ENCODE data around the gene GAS2. TPM values are rescaled to one million over a fixed set of nuclear protein-coding genes. Genes with fewer than 3 reads are reported as not detected.

GAS2 gene
- total RNA-seq, 1 donor from 2014 or later, result 1.4 TPM

- Mint-ChIP-seq H3K9me3 (ENCODE audit: unreplicated experiment) (no peaks in the 10 kb centered on the region), H3K4me3 (ENCODE audit: unreplicated experiment) (no peak overlapping the region), H3K4me1 (ENCODE audit: unreplicated experiment) (no peaks in the 10 kb centered on the region), H3K27ac (ENCODE audit: unreplicated experiment) (no peak overlapping the region), H3K36me3 (ENCODE audit: low read depth, unreplicated experiment) (no peaks in the 10 kb centered on the region), H3K27me3 (ENCODE audit: unreplicated experiment) (peaks cover 1% of the 10 kb centered on the region)
- DNase-seq (ENCODE audit: low spot score), result no peak
- TF ChIP-seq, protein P1, sequence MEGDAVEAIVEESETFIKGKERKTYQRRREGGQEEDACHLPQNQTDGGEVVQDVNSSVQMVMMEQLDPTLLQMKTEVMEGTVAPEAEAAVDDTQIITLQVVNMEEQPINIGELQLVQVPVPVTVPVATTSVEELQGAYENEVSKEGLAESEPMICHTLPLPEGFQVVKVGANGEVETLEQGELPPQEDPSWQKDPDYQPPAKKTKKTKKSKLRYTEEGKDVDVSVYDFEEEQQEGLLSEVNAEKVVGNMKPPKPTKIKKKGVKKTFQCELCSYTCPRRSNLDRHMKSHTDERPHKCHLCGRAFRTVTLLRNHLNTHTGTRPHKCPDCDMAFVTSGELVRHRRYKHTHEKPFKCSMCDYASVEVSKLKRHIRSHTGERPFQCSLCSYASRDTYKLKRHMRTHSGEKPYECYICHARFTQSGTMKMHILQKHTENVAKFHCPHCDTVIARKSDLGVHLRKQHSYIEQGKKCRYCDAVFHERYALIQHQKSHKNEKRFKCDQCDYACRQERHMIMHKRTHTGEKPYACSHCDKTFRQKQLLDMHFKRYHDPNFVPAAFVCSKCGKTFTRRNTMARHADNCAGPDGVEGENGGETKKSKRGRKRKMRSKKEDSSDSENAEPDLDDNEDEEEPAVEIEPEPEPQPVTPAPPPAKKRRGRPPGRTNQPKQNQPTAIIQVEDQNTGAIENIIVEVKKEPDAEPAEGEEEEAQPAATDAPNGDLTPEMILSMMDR (IDR thresholded peaks at IDR 0.05; ENCODE audit: unreplicated experiment), result no peak
These were observed 132.5 kb downstream of the GAS2 start for GRCh38 chr11:22798901-22799300.

- no peak for DNase-seq (ENCODE audit: low spot score)
- H3K27ac Mint-ChIP-seq (ENCODE audit: unreplicated experiment), result no peak overlapping the region
- no peaks in the 10 kb centered on the region for H3K36me3 Mint-ChIP-seq (ENCODE audit: low read depth, unreplicated experiment)
- no peak overlapping the region for H3K4me3 Mint-ChIP-seq (ENCODE audit: unreplicated experiment)
- no peaks in the 10 kb centered on the region for H3K9me3 Mint-ChIP-seq (ENCODE audit: unreplicated experiment)
- peaks cover 1% of the 10 kb centered on the region for H3K27me3 Mint-ChIP-seq (ENCODE audit: unreplicated experiment)
- TF ChIP-seq, protein P1 (IDR thresholded peaks at IDR 0.05; ENCODE audit: unreplicated experiment), result no peak
- H3K4me1 Mint-ChIP-seq (ENCODE audit: unreplicated experiment), result no peaks in the 10 kb centered on the region
These were observed 134.1 kb downstream of the GAS2 start for GRCh38 chr11:22800482-22800881.

DNA sequence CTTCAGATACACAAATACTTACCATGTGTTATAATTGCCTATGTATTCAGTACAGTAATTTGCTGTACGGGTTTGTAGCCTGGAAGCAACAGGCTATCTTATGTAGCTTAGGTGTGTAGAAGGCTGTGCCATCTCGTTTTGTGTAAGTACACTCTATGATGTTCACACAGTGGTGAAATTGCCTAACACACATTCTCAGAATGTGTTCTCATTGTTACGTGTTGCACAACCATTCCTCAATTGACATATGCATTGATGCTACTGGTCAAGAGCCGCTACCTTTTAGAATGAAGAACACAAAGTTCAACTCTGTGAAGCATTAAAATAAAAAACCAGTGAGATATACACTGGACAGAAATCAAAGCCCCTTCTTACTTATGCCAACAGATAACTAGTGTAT is 136.4 kb downstream of the GAS2 start:
- no peak for DNase-seq (ENCODE audit: low spot score)
- TF ChIP-seq, protein P1 (IDR thresholded peaks at IDR 0.05; ENCODE audit: unreplicated experiment), result no peak
- H3K4me3 Mint-ChIP-seq (ENCODE audit: unreplicated experiment), result no peak overlapping the region
- H3K9me3 Mint-ChIP-seq (ENCODE audit: unreplicated experiment), result no peaks in the 10 kb centered on the region
- H3K36me3 Mint-ChIP-seq (ENCODE audit: low read depth, unreplicated experiment), result no peaks in the 10 kb centered on the region
- peaks cover 1% of the 10 kb centered on the region for H3K27me3 Mint-ChIP-seq (ENCODE audit: unreplicated experiment)
- H3K4me1 Mint-ChIP-seq (ENCODE audit: unreplicated experiment), result peaks cover 8% of the 10 kb centered on the region
- no peak overlapping the region for H3K27ac Mint-ChIP-seq (ENCODE audit: unreplicated experiment)

DNA sequence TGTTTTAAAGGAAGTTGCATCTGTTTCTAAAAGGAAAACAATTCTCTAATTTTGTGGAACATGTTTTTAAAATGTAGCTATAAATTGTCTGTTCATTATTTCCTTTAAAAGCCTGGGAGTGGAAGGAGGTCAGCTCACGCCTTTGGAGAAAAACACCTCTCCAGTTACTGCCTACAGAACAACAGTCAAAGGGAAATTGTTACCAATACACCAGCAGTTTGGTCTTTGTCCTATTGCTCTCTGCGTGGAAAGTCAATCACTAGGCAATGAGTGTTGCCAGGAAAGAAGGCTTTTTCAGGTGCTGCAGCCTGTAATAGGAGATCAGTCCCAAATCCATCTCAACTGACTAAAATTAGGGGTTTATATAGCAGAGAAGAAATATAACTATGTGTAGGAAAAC is 141.0 kb downstream of the GAS2 start:
- DNase-seq (ENCODE audit: low spot score), result no peak
- H3K36me3 Mint-ChIP-seq (ENCODE audit: low read depth, unreplicated experiment), result peaks cover 4% of the 10 kb centered on the region
- H3K27ac Mint-ChIP-seq (ENCODE audit: unreplicated experiment), result peak overlapping the region; percentile 73
- no peak overlapping the region for H3K4me3 Mint-ChIP-seq (ENCODE audit: unreplicated experiment)
- TF ChIP-seq, protein P1 (IDR thresholded peaks at IDR 0.05; ENCODE audit: unreplicated experiment), result no peak
- no peaks in the 10 kb centered on the region for H3K27me3 Mint-ChIP-seq (ENCODE audit: unreplicated experiment)
- H3K9me3 Mint-ChIP-seq (ENCODE audit: unreplicated experiment), result peaks cover 3% of the 10 kb centered on the region
- H3K4me1 Mint-ChIP-seq (ENCODE audit: unreplicated experiment), result peaks cover 12% of the 10 kb centered on the region

GRCh38 chr11:22807855-22808570 is 141.6 kb downstream of the GAS2 start:
- no peak overlapping the region for H3K4me3 Mint-ChIP-seq (ENCODE audit: unreplicated experiment)
- peaks cover 4% of the 10 kb centered on the region for H3K36me3 Mint-ChIP-seq (ENCODE audit: low read depth, unreplicated experiment)
- peaks cover 12% of the 10 kb centered on the region for H3K4me1 Mint-ChIP-seq (ENCODE audit: unreplicated experiment)
- TF ChIP-seq, protein P1 (IDR thresholded peaks at IDR 0.05; ENCODE audit: unreplicated experiment), result no peak
- H3K27ac Mint-ChIP-seq (ENCODE audit: unreplicated experiment), result peak overlapping the region; percentile 73
- H3K9me3 Mint-ChIP-seq (ENCODE audit: unreplicated experiment), result peaks cover 3% of the 10 kb centered on the region
- no peak for DNase-seq (ENCODE audit: low spot score)
- no peaks in the 10 kb centered on the region for H3K27me3 Mint-ChIP-seq (ENCODE audit: unreplicated experiment)

Data from endothelial cell (in vitro differentiated cells).